HCT116 (cell line): ENCODE results near the gene WNT7B. TPM values are rescaled to one million over a fixed set of nuclear protein-coding genes. Genes with fewer than 3 reads are reported as not detected.

ENCODE experiments used
- ATAC-seq: fragments of 200-7000 bp; cut with Tn5 transposase; 2 replicates; pipeline ENCODE4 v1.9.1; 2020; ENCODE audit warnings: mild to moderate bottlenecking, moderate library complexity
- BruUV-seq: library from RNA; stranded (reverse); fragments of 400-500 nt; replicated peaks from 2 replicates; lab custom pipeline; 2021; lab: Mats Ljungman, UMichigan
- CTCF ChIA-PET: fragments of 300-600 bp; sonication (Branson Sonifier 250); formaldehyde crosslinking; loops from one replicate; lab custom pipeline; 2021; ENCODE audit warnings: antibody characterized with exemption; lab: Charles Lee
- POLR2A ChIA-PET: fragments of 300-600, 350-600 bp; sonication (Branson Sonifier 250); formaldehyde crosslinking; loops from one replicate; lab custom pipeline; 2021; ENCODE audit warnings: antibody characterized with exemption; lab: Charles Lee
- RAD21 ChIA-PET, 2 experiments: fragments of 300-600 bp; sonication (Branson Sonifier 250); formaldehyde crosslinking; loops; one replicate each; lab custom pipeline; 2023; ENCODE audit warnings: low total read pairs in 2 of 2; ENCODE audit not compliant: uncharacterized antibody in 2 of 2, unreplicated experiment in 2 of 2, low non-redundant PET in 1 of 2; lab: Charles Lee
- DNase-seq: peaks from one replicate; pipeline ENCODE4 v3.0.0-alpha.2; 2010; ENCODE audit warnings: low read depth, low spot score
- H2AFZ ChIP-seq: fragments of 200-600 bp; shearing (Covaris generic), sonication (generic); 2 replicates; pipeline ENCODE4 v1.6.1; 2017; ENCODE audit warnings: low read depth, mixed run types, mixed read lengths, antibody characterized with exemption, low read length; ENCODE audit not compliant: poor library complexity, severe bottlenecking
- H3K27ac ChIP-seq: 2 replicates; pipeline ENCODE4 v1.5.1; 2012; ENCODE audit warnings: low read depth, low read length
- H3K27me3 ChIP-seq: fragments of 200-600 bp; sonication (generic); 2 replicates; pipeline ENCODE4 v1.6.1; 2016; ENCODE audit warnings: mixed run types, low read length, mixed read lengths; ENCODE audit not compliant: insufficient read depth
- H3K36me3 ChIP-seq, 2 experiments: fragments of 200-500 bp in 1 of 2; fragments of 200-600 bp in 1 of 2; sonication (Bioruptor generic) in 1 of 2; sonication (generic) in 1 of 2; 2 replicates each; pipeline versions ENCODE4 v1.5.1 to v1.6.1; 2014 to 2016; ENCODE audit warnings: low read length in 2 of 2, inconsistent platforms in 1 of 2, mixed read lengths in 1 of 2, mixed run types in 1 of 2; ENCODE audit not compliant: insufficient read depth in 2 of 2, control insufficient read depth in 1 of 2
- H3K4me1 ChIP-seq, 2 experiments: fragments of 200-600 bp in 1 of 2; sonication (generic) in 1 of 2; 2 replicates each; pipeline versions ENCODE4 v1.5.1 to v1.6.1; 2012 to 2017; ENCODE audit warnings: low read length in 2 of 2, inconsistent platforms in 1 of 2, mild to moderate bottlenecking in 1 of 2, mixed read lengths in 1 of 2, mixed run types in 1 of 2, moderate library complexity in 1 of 2; ENCODE audit not compliant: insufficient read depth in 2 of 2, control insufficient read depth in 1 of 2
- H3K4me2 ChIP-seq: fragments of 200-600 bp; sonication (generic); 2 replicates; pipeline ENCODE4 v1.6.1; 2017; ENCODE audit warnings: mixed run types, low read length, mixed read lengths
- H3K4me3 ChIP-seq, 2 experiments: fragments of 200-600 bp in 1 of 2; sonication (generic) in 1 of 2; replicated peaks in 1 of 2; 2 replicates each; pipeline ENCODE4 v1.5.1; 2011 to 2016; ENCODE audit warnings: low read length in 2 of 2, control low read depth in 1 of 2, low read depth in 1 of 2, mild to moderate bottlenecking in 1 of 2, mixed read lengths in 1 of 2, mixed run types in 1 of 2
- H3K79me2 ChIP-seq: fragments of 200-600 bp; sonication (generic); 2 replicates; pipeline ENCODE4 v1.6.1; 2017; ENCODE audit warnings: mild to moderate bottlenecking, mixed run types, low read length, moderate library complexity, mixed read lengths; ENCODE audit not compliant: insufficient read depth
- H3K9ac ChIP-seq: fragments of 200-600 bp; sonication (generic); 2 replicates; pipeline ENCODE4 v1.6.1; 2016; ENCODE audit warnings: low read length, mixed read lengths
- H3K9me2 ChIP-seq: fragments of 200-600 bp; sonication (generic), shearing (Covaris generic); 2 replicates; pipeline ENCODE4 v1.6.1; 2017; ENCODE audit warnings: mixed run types, mild to moderate bottlenecking, moderate library complexity; ENCODE audit not compliant: insufficient read depth
- H3K9me3 ChIP-seq, 2 experiments: fragments of 200-500 bp in 1 of 2; fragments of 200-600 bp in 1 of 2; sonication (Bioruptor generic) in 1 of 2; sonication (generic) in 1 of 2; 2 replicates each; pipeline ENCODE4 v1.6.1; 2014 to 2017; ENCODE audit warnings: low read length in 2 of 2, mixed read lengths in 2 of 2, inconsistent platforms in 1 of 2, low read depth in 1 of 2, mild to moderate bottlenecking in 1 of 2, mixed run types in 1 of 2, moderate library complexity in 1 of 2; ENCODE audit not compliant: control insufficient read depth in 1 of 2, insufficient read depth in 1 of 2
- H4K20me1 ChIP-seq: fragments of 200-600 bp; sonication (generic), shearing (Covaris generic); 2 replicates; pipeline ENCODE4 v1.6.1; 2017; ENCODE audit warnings: mixed run types, mild to moderate bottlenecking, moderate library complexity; ENCODE audit not compliant: insufficient read depth
- CEBPB ChIP-seq: IDR thresholded peaks from 2 replicates; pipeline ENCODE4 v1.6.1; 2012; ENCODE audit warnings: low read depth
- POLR2AphosphoS5 ChIP-seq: IDR thresholded peaks from 2 replicates; pipeline ENCODE4 v1.6.1; 2011; ENCODE audit warnings: mild to moderate bottlenecking, low read depth, low read length, moderate library complexity
- ZFX ChIP-seq: fragments of 450-650 bp; IDR thresholded peaks from 2 replicates; pipeline ENCODE4 v1.6.1; 2017
- ZNF274 ChIP-seq: fragments of 200-500 bp; sonication (Bioruptor generic); IDR thresholded peaks from 2 replicates; pipeline ENCODE4 v1.6.1; 2014; ENCODE audit warnings: mild to moderate bottlenecking, low read depth, low read length, inconsistent platforms
- intact Hi-C: fragments of 100-400 bp; cut with micrococcal nuclease; formaldehyde crosslinking; loops from 2 replicates; pipeline ENCODE4 v1.10.0; 2022
- total RNA-seq: library from RNA; stranded (reverse); gene quantifications from one replicate; pipeline ENCODE4 v1.2.1, GENCODE V29; 2021; ENCODE audit not compliant: unreplicated experiment

Gene WNT7B
- total RNA-seq, 1 experiment from 2014 or later: 10.5 TPM

- CTCF ChIA-PET: interaction anchor here (2.0 to 3.8 kb wide), 4 partner anchors 10 to 110 kb away, joined by 17 to 151 read pairs (median 35); no protein-coding TSS in a partner anchor
- Histone ChIP-seq H3K9me2 (no peaks in the 10 kb centered on the region), H2AFZ (no peak overlapping the region), H3K27me3 (no peaks in the 10 kb centered on the region), H3K4me1 (peaks cover 27 to 46% of the 10 kb centered on the region in 2 experiments), H3K9me3 (peaks cover 4 to 19% of the 10 kb centered on the region in 2 experiments; a peak in 2 of 4 replicates), H3K36me3 (no peaks in the 10 kb centered on the region), H3K9ac (peak overlapping the region; percentile 89), H3K79me2 (no peaks in the 10 kb centered on the region), H3K4me2 (peak overlapping the region; percentile 99), H4K20me1 (no peaks in the 10 kb centered on the region), H3K4me3 (peak overlapping the region; percentile 46 to 63; a peak in 3 of 4 replicates), H3K27ac (peak overlapping the region; percentile 98)
- no TSS peak for BruUV-seq
- ATAC-seq (no peak), DNase-seq (no peak)
- intact Hi-C loops: loop anchor here (2.0 kb wide), 1 partner anchor 63 kb away; no protein-coding TSS in a partner anchor
- TF ChIP-seq ZFX: peak; percentile 22; the same call in 1 of the 2 replicates
- TF ChIP-seq CEBPB: no peak
- RAD21 ChIA-PET: interaction anchor here in 1 of 2 experiments (0.7 to 2.6 kb wide), 3 partner anchors 20 to 109 kb away, joined by 4 to 27 read pairs (median 21); no protein-coding TSS in a partner anchor
- POLR2A ChIA-PET: interaction anchor here (0.7 to 1.0 kb wide), 4 partner anchors 28 to 108 kb away, joined by 3 to 7 read pairs (median 4); no protein-coding TSS in a partner anchor
These were observed 30.9 kb upstream of the WNT7B start for GRCh38 chr22:46007848-46008261.

DNA sequence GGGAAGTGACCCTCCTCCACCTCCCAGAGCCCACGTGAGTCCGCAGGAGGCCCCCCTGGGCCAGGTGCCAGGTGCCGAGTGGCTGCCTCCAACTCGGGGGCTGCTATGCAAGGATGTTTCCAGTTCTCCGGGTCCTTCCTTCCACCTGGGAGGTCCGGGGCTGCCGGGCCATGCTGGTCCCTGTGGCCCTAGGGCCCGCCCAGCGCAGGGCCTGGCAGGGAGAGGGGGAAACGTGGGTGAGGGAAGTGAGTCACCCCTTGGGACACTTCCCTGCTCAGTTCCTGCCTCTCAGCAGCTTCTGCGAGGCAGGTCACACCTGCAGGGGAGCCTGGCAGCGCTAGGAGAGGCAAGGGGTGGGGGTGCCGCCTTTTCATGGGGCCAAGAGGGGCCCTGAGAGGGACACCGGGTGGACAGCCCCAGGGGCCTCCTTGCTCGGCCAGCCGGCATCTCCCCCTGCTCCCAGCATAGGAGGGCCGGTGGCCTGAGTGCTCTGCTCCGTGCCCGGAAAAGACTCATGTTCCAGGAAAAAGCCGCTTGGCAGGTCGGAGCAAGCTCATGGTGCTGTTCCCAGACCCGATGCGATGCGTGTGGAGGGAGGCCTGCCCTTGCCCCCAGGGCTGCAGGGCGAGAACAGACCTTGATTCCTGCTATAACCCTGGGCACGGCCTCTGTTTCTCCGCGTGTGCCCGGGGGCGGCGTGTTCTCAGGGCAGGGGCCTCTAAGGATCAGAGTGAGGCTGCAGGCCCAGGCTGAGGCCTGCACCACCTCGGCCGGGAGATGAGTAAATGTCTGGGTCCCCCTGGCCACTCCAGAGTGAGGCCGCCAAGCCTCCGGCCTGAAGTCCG, 30.3 kb upstream of the WNT7B start:
- intact Hi-C loops: loop anchor here (2.0 kb wide), 1 partner anchor 64 kb away; no protein-coding TSS in a partner anchor
- Histone ChIP-seq H3K4me2 (peak overlapping the region; percentile 99), H3K4me1 (peaks cover 25 to 46% of the 10 kb centered on the region in 2 experiments), H3K4me3 (peak overlapping the region; percentile 46 to 63), H2AFZ (no peak overlapping the region), H4K20me1 (no peaks in the 10 kb centered on the region), H3K79me2 (no peaks in the 10 kb centered on the region), H3K27me3 (no peaks in the 10 kb centered on the region), H3K36me3 (no peaks in the 10 kb centered on the region), H3K9me2 (no peaks in the 10 kb centered on the region), H3K27ac (peak overlapping the region; percentile 98), H3K9me3 (peaks cover 4 to 19% of the 10 kb centered on the region in 2 experiments; a peak in 2 of 4 replicates), H3K9ac (peak overlapping the region; percentile 89)
- ChIA-PET CTCF (interaction anchor here (0.7 to 3.8 kb wide), 23 partner anchors 8 to 306 kb away, joined by 3 to 151 read pairs (median 6); no protein-coding TSS in a partner anchor), RAD21 (interaction anchor here (0.7 to 2.6 kb wide), 7 partner anchors 29 to 110 kb away, joined by 3 to 27 read pairs (median 16); no protein-coding TSS in a partner anchor), POLR2A (interaction anchor here (0.7 to 1.8 kb wide), 14 partner anchors 12 to 110 kb away, joined by 3 to 15 read pairs (median 4); no protein-coding TSS in a partner anchor)
- peak; percentile 88 for ATAC-seq
- BruUV-seq: TSS peak; percentile 89
- DNase-seq: peak; percentile 74
- TF ChIP-seq ZNF274 (no peak), ZFX (peak; percentile 58), POLR2AphosphoS5 (peak; percentile 72)
